HepG2 (cell line): ENCODE measurements around the gene MADD. TPM values are rescaled to one million over a fixed set of nuclear protein-coding genes. Genes with fewer than 3 reads are reported as not detected.
A peak's percentile ranks its signal among the peaks of the same experiment; 100 is the strongest.

Source experiments
- MAFF ChIP-seq: IDR thresholded peaks from 2 replicates; pipeline ENCODE4 v1.6.1; 2011; ENCODE audit warnings: low read depth, low read length, improper control_type of control experiment
- MIER3 ChIP-seq: IDR thresholded peaks from 2 replicates; pipeline ENCODE4 v1.6.1; 2016; ENCODE audit warnings: missing compliant biosample characterization, borderline replicate concordance
- PHF21A ChIP-seq: sonication (generic); formaldehyde crosslinking; IDR thresholded peaks from 2 replicates; pipeline ENCODE4 v1.5.0; 2020; ENCODE audit warnings: mild to moderate bottlenecking, missing genetic modification reagents
- SAFB2 ChIP-seq: sonication (generic); formaldehyde crosslinking; IDR thresholded peaks from 2 replicates; pipeline ENCODE4 v1.5.1; 2020; ENCODE audit warnings: missing genetic modification reagents, low read depth, mild to moderate bottlenecking, borderline replicate concordance
- SRSF4 ChIP-seq: fragments of 200-400 bp; formaldehyde crosslinking; IDR thresholded peaks from one replicate; pipeline ENCODE4 v1.6.1; 2018; ENCODE audit warnings: mild to moderate bottlenecking, low read depth, low read length, moderate library complexity; ENCODE audit not compliant: poor library complexity, severe bottlenecking
- ZFYVE20 ChIP-seq: sonication (generic); formaldehyde crosslinking; IDR thresholded peaks from 2 replicates; pipeline ENCODE4 v1.8.0; 2023; ENCODE audit warnings: low read depth, mild to moderate bottlenecking, moderate library complexity, missing genetic modification reagents, borderline replicate concordance
- ZMYM2 ChIP-seq: sonication (generic); formaldehyde crosslinking; IDR thresholded peaks from 2 replicates; pipeline ENCODE4 v1.8.0; 2022; ENCODE audit warnings: mild to moderate bottlenecking, missing genetic modification reagents
- ZNF530 ChIP-seq: sonication (generic); formaldehyde crosslinking; IDR thresholded peaks from 2 replicates; pipeline ENCODE4 v1.5.0; 2020; ENCODE audit warnings: low read depth, mild to moderate bottlenecking, missing genetic modification reagents
- ZNF598 ChIP-seq: sonication (generic); formaldehyde crosslinking; IDR thresholded peaks from 2 replicates; pipeline ENCODE4 v1.5.1; 2020; ENCODE audit warnings: mild to moderate bottlenecking, missing genetic modification reagents, borderline replicate concordance
- polyA plus RNA-seq, 8 experiments: library from polyadenylated mRNA; depleted of rRNA in 3 of 8; stranded (reverse) in 7 of 8; unstranded in 1 of 8; fragments of >200 nt; fragmentation: Illumina TruSeq in 4 of 8; extraction: Trizol in 4 of 8; gene quantifications; 2 replicates each; pipeline versions ENCODE4 v1.2.1 to v1.2.3, GENCODE V29; 2011 to 2016; ENCODE audit warnings: low read depth in 4 of 8, missing spikeins in 1 of 8, mixed read lengths in 1 of 8; ENCODE audit not compliant: insufficient read depth in 1 of 8
- total RNA-seq, 5 experiments: library from RNA; depleted of rRNA; stranded (reverse); fragments of >200 nt; fragmentation: Illumina TruSeq; extraction: Trizol; gene quantifications; 2 replicates each; pipeline ENCODE4 v1.2.3, GENCODE V29; 2016; ENCODE audit warnings: low read depth in 1 of 5
- TF ChIP-seq, protein P1 (sequence below): sonication (generic); formaldehyde crosslinking; IDR thresholded peaks from 2 replicates; pipeline ENCODE4 v1.4.0; 2020; ENCODE audit warnings: mild to moderate bottlenecking, missing genetic modification reagents, borderline replicate concordance
- TF ChIP-seq, protein P2 (sequence below): sonication (generic); formaldehyde crosslinking; IDR thresholded peaks from 2 replicates; pipeline ENCODE4 v1.8.1; 2023; ENCODE audit warnings: mild to moderate bottlenecking, moderate library complexity, missing genetic modification reagents
- TF ChIP-seq, protein P3 (sequence below): sonication (generic); formaldehyde crosslinking; IDR thresholded peaks from 2 replicates; pipeline ENCODE4 v1.5.0; 2020; ENCODE audit warnings: missing genetic modification reagents, mild to moderate bottlenecking, borderline replicate concordance
- TF ChIP-seq, protein P4 (sequence below): IDR thresholded peaks from 2 replicates; pipeline ENCODE4 v1.6.1; 2016; ENCODE audit warnings: low read depth, borderline replicate concordance
- TF ChIP-seq, protein P5 (sequence below): sonication (generic); formaldehyde crosslinking; IDR thresholded peaks from 2 replicates; pipeline ENCODE4 v1.4.0; 2020; ENCODE audit warnings: missing genetic modification reagents

MADD gene
- total and polyA plus RNA-seq, 2 of the 13 experiments (the other 11 are each of a cell fraction or from before 2014, with no cell fraction given) = 18.0 to 29.2 TPM

DNA sequence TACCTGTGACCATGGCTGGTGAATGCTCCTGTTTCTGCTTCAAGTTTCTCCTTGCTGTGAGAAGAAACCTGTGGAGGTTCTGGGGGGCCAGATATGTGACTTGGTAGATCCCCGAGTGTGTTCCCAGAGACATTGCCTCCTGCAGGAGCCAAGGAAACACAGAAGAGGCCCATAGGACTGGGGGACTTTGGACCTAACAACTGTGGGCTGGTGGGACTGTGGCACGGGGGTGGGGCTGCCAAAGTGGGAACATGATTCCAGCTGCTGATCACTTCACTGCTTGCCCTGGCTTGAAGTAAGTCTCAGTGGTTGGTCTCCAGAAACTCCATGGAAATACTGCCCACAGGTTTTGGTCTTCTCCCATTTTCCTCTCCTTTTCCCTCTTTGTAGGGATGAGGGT is 16.3 kb upstream of the MADD start (continued):
- TF ChIP-seq, protein P1, sequence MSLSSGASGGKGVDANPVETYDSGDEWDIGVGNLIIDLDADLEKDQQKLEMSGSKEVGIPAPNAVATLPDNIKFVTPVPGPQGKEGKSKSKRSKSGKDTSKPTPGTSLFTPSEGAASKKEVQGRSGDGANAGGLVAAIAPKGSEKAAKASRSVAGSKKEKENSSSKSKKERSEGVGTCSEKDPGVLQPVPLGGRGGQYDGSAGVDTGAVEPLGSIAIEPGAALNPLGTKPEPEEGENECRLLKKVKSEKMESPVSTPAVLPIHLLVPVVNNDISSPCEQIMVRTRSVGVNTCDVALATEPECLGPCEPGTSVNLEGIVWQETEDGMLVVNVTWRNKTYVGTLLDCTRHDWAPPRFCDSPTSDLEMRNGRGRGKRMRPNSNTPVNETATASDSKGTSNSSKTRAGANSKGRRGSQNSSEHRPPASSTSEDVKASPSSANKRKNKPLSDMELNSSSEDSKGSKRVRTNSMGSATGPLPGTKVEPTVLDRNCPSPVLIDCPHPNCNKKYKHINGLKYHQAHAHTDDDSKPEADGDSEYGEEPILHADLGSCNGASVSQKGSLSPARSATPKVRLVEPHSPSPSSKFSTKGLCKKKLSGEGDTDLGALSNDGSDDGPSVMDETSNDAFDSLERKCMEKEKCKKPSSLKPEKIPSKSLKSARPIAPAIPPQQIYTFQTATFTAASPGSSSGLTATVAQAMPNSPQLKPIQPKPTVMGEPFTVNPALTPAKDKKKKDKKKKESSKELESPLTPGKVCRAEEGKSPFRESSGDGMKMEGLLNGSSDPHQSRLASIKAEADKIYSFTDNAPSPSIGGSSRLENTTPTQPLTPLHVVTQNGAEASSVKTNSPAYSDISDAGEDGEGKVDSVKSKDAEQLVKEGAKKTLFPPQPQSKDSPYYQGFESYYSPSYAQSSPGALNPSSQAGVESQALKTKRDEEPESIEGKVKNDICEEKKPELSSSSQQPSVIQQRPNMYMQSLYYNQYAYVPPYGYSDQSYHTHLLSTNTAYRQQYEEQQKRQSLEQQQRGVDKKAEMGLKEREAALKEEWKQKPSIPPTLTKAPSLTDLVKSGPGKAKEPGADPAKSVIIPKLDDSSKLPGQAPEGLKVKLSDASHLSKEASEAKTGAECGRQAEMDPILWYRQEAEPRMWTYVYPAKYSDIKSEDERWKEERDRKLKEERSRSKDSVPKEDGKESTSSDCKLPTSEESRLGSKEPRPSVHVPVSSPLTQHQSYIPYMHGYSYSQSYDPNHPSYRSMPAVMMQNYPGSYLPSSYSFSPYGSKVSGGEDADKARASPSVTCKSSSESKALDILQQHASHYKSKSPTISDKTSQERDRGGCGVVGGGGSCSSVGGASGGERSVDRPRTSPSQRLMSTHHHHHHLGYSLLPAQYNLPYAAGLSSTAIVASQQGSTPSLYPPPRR (CRISPR knock-in tag) = no peak
- no peak for TF ChIP-seq ZFYVE20 (CRISPR knock-in tag)
- no peak for TF ChIP-seq SAFB2 (CRISPR knock-in tag)
- TF ChIP-seq, protein P2, sequence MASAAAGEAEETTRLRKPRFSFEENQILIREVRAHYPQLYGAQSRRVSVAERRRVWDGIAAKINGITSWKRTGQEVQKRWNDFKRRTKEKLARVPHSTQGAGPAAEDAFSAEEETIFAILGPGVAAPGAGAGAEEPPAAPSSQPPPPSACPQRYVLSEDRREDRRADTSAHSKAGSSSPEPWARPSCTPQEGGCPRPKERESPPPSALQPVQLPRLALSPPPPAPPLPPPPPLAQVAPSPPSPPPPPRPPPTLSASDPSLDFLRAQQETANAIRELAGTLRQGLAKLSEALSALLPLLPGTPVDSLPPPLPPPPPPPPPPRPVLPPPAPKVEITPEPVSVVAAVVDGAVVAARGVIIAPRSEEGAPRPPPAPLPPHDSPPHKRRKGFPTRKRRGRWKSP (CRISPR knock-in tag) = no peak
- TF ChIP-seq, protein P3, sequence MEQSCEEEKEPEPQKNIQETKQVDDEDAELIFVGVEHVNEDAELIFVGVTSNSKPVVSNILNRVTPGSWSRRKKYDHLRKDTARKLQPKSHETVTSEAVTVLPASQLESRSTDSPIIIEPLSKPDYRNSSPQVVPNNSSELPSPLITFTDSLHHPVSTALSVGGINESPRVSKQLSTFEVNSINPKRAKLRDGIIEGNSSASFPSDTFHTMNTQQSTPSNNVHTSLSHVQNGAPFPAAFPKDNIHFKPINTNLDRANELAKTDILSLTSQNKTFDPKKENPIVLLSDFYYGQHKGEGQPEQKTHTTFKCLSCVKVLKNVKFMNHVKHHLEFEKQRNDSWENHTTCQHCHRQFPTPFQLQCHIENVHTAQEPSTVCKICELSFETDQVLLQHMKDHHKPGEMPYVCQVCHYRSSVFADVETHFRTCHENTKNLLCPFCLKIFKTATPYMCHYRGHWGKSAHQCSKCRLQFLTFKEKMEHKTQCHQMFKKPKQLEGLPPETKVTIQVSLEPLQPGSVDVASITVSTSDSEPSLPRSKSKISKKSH (CRISPR knock-in tag) = no peak
- TF ChIP-seq ZMYM2 (CRISPR knock-in tag) = no peak
- no peak for TF ChIP-seq ZNF598 (CRISPR knock-in tag)
- TF ChIP-seq, protein P4, sequence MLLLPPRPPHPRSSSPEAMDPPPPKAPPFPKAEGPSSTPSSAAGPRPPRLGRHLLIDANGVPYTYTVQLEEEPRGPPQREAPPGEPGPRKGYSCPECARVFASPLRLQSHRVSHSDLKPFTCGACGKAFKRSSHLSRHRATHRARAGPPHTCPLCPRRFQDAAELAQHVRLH (CRISPR knock-in tag) = 0 out of 2 replicates have a peak, but pooled peaks have one; percentile 35
- TF ChIP-seq MIER3 = no peak
- no peak for TF ChIP-seq SRSF4
- no peak for TF ChIP-seq PHF21A (CRISPR knock-in tag)
- TF ChIP-seq MAFF = no peak
- TF ChIP-seq, protein P5, sequence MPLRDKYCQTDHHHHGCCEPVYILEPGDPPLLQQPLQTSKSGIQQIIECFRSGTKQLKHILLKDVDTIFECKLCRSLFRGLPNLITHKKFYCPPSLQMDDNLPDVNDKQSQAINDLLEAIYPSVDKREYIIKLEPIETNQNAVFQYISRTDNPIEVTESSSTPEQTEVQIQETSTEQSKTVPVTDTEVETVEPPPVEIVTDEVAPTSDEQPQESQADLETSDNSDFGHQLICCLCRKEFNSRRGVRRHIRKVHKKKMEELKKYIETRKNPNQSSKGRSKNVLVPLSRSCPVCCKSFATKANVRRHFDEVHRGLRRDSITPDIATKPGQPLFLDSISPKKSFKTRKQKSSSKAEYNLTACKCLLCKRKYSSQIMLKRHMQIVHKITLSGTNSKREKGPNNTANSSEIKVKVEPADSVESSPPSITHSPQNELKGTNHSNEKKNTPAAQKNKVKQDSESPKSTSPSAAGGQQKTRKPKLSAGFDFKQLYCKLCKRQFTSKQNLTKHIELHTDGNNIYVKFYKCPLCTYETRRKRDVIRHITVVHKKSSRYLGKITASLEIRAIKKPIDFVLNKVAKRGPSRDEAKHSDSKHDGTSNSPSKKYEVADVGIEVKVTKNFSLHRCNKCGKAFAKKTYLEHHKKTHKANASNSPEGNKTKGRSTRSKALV = no peak
- no peak for TF ChIP-seq ZNF530
